NCI-H2171 (cell line): ENCODE results near the gene PITPNB.
A peak's percentile ranks its signal among the peaks of the same experiment; 100 is the strongest.

Source experiments
- DNase-seq: peaks from one replicate; lab custom pipeline; 2025; lab: John Stamatoyannopoulos, UW

The PITPNB gene

DNA sequence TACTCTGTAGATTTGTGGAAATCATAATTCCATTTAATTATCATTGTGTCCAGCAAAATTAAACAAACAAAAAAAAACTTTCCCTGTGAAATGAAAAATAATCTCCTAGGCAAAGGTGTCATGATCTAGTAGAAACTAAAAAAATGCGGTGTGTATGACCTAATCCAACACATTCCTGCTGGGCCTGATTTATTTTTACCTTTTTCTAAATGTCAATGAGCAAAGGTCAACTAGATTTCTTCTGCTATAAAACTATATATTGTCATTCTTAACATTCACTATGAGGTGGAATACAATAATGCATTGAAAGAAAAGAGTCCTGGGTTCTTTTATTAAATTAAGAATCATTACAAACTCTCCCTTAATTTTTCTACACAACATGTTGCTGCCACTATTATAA is 60.4 kb downstream of the PITPNB start:
- no peak for DNase-seq

DNA sequence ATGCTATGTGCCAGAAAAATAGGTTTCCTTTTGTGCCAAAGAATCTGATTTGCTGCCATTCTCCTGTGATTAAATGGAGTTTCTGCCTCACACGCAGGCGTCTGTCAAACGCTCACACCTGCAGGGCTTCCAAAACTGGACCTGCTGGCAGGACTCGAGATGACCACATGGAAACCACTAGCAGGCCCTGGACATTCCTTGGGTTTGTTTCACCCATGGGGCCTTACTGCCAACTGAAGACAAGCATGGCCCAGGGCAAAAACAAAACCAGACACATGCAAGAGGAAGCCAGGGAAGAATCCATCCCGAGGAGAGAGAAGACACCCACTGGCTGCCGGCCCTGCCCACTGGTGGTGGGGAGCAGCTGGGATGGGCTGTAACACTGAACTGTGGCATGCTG is 61.6 kb downstream of the PITPNB start:
- DNase-seq = no peak

DNA sequence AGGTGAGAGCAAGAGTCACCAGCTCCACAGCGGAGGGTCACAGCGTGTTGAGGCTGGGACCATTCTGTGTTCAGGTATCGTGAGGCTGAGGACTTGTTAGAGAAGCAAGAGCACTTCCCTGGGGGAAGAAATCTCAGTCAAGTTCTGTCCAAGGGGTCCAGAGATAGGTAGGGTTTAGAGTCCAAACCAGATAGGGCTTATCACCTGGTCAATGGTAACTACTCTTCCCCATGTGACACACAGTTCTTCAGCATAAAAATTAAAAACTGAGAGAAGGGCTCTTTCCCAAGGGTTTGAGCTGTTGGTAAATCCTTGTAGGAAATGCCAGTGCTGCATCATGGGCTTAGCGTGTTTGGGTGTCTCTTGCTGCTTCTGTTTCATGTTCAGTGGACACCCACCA is 62.7 kb downstream of the PITPNB start:
- DNase-seq = no peak

DNA sequence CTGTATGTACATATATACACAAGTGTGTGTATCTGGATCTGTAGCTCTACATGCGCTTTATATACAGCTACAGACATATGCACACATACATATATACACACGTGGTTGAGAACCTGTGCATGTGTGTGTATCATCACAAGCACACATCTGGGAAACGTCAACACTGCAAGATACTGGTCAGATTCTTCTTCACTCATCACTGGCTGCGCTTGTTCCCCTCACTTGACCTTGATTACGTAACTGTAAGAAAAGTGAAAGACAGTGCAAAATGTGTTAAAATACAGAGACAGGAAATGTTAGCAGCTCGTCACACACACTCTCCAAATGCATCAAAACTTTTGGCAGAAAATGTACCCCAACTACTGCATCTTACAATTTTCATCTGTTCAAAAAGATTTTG is 65.6 kb downstream of the PITPNB start:
- DNase-seq = no peak

DNA sequence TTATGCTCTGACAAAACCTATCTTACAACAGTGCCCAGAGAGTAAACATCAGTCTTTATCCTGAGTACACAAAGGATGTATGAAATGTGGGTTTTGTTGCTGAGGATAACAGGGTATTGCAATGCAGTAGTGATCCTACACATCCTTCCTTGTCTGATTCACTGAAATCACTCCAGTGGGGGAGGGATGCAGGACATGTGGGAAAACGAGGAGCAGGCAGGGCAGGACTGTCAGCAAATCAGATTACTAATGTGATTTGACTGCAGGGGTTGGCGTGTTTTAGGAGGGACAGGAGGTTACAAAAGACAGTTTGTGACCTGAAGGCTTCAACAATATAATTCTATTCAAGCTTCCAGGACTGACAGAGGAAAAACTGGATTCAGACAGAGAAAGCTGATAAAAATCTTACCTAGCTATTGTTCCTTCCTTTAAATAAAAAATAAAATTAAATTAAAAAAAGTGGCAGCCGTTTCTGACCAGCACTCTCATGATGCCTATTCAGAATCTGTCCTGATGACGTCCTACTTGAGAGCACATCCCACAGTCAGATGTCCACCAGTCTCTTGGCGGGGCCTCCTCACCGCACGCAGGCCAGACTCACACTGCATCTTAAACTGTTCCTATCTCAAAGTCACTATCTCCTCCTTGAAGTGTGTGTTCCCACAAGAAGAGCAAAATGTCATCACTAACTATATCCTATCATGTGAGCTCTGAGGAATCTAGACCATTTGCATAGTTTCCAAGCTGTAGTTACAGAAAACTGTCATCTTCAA is 66.9 kb downstream of the PITPNB start:
- DNase-seq = no peak

DNA sequence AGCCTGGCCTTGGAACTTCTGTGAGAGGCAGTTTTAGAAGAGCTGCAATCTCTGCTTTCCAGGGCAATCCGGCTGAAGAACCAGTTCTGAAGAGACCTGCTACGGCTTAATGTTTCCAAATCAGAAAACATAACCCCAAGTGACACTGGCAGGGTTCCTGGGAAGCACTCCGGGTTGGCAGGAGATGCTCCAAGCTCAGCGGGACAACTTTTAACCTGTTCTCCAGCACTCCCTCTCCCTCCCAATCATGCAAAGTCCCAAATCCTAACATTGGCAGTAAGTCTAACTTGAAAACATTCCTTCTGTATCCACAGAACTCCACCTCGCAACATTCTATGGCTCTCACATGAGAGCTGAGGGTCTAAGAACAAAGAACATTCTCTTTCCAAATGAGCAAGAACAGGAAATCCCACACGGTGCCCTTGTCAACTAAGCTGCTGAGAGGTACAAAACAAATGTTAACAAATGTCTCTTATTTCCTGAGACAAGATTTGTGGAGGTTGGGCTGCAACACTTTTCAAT is 69.0 kb downstream of the PITPNB start:
- DNase-seq = no peak

DNA sequence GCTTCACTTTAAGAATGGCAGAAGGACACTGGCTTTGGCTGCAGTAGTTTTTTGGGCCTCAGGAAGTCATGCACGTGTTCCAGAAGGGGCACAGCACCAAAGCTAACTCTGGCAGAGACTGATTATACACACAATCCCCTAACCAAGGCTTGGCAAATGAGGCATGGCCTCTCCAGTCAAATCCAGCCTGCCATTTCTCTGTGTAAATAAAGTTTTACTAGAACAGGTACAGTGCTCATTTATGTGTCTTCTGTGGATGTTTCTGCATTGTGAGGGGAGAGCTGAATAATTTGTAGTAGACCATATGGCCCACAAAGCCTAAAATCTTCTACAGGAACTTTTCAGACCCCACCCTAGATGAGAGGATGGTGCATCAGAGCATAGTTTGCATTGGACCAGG is 71.1 kb downstream of the PITPNB start:
- DNase-seq = no peak

DNA sequence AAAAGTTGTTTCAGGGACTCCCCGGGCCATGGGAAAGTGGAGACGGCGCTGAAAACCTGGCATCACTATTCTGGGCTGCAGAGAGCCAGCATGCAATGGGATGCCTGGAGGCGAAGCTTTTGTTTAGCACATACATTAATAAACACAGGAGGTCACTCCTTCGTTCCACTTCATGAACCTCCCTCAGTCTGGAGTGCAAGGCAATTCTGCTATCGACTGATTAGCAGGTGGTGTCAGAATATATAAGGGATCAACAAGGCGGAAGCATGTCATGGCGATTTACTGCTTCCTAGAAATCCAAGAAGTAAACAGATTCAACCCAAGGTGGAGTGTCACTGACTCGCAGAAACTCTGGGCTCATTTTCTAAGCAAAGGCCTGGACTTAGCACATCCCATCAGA is 72.1 kb downstream of the PITPNB start:
- DNase-seq = no peak

DNA sequence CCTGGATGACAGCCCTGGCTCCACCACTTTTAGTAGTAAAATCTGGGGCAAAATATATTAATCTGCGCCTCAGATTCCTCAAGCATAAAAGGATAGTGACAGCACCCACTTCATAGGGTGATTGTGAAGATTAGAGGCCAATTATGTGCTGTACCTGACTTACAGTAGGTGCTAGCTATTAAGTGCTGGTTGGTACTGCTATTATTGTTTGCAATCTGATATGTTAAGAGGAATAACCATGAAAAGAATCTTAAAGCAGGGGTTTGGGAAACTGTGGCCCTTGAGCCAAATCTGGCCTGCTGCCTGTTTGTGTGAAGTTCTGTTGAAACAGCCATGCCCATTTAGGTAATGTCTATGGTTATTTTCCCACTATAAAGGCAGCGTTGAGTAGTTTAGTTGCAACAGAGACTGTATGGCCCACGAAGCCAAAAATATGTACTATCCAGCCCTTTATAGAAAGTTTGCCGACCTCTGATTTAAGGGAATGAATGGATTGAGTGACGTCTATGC is 72.8 kb downstream of the PITPNB start:
- DNase-seq = no peak

DNA sequence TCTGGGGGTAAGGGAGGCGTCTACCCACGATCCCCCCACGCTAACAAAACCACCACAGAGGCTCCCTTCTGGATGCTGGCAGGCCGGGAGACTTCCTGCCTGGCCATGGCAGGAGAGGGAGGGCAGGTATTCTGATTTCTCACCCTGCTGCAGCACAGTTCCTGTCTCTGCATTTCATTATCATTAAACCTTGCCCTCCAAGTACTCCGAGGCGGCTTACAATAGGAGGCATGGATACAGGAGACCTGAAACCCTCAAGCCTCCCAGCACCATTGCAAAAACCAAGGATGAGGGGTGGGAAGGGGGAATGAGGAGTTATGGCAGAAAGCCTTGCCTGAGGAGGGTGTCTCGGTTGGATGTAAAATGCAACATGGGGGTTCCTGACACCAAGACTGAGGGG is 73.4 kb downstream of the PITPNB start:
- DNase-seq = no peak

DNA sequence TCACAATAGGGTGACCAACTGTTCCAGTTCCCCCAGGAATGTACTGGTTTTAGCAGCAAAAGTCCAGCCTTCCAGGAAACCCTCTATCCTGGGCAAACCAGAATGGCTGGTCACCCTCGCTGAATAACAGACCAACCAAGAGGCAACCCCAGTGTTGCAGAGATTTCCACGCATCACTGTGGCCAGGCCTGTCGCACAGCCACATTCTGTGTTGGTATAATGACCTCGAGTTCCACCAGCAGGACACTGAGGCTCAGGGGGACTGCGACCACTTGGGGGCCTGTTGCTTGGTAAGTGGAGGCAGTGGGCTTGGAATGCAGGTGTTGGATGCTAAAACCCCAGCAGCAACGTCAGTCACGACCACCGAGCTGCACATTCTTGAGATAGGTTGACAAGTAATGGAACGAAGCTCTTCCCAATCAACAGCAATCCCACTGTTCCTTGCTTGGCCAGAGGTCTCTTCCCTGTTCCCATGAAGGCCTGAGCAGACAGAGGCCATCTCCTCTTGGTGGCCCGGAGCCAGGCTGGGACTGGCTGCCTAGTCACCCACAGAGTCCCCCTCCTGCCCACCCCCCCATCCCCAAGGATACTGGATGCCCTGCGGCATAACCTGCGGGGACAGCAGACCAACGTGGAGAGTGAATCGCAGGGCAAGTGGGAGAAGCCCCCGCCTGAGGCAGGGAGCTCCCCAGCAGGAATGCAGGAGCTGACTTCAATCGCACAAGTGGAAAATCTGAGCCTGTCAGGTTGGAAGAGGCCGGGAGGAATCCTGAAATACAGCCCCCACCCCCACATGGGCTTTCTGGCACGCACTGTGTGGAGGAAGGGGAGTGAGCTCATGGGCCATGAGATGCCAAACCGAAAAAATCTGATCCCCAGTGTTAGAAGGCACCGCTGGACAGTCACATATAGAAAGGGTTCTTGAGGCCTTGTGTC is 74.1 kb downstream of the PITPNB start:
- no peak for DNase-seq

DNA sequence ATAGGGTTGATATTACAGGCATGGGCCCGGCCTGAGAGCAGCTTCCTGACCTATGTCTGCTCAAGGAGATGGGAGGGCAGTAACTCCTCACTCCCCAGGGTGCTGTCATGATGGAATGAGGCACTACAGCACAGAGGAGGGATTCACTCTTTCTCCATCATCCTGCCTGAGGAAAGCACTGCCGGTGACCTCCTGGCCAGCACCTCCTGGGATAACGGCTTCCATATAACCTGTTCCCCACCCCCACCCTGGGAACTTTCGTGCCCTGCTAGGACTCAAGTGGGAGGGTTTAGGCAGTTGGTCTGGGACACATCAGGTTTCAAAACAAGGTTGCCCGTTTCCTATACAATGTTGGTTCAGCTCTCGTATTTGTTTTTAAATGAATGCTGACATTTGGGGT is 74.8 kb downstream of the PITPNB start:
- no peak for DNase-seq

DNA sequence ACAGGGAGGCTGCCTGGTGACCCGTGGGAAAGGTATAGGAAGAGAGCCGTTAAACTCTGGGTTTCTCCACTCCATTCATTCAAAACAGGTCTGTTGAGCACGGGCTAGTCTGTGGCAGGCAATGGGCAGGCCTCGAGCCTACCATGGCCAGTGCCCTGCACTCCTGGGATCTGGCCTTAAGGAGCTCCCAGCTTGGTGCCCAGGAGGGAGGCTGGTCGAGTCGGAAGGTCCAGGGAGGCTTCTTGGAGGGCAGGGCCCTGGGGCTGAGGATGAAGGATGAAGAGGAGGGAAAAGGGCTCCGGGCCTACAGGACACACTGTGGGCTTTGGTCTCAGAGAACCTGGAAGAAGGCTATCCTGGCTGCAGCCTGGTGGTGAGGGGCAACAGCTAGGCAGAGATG is 75.6 kb downstream of the PITPNB start:
- DNase-seq = no peak

DNA sequence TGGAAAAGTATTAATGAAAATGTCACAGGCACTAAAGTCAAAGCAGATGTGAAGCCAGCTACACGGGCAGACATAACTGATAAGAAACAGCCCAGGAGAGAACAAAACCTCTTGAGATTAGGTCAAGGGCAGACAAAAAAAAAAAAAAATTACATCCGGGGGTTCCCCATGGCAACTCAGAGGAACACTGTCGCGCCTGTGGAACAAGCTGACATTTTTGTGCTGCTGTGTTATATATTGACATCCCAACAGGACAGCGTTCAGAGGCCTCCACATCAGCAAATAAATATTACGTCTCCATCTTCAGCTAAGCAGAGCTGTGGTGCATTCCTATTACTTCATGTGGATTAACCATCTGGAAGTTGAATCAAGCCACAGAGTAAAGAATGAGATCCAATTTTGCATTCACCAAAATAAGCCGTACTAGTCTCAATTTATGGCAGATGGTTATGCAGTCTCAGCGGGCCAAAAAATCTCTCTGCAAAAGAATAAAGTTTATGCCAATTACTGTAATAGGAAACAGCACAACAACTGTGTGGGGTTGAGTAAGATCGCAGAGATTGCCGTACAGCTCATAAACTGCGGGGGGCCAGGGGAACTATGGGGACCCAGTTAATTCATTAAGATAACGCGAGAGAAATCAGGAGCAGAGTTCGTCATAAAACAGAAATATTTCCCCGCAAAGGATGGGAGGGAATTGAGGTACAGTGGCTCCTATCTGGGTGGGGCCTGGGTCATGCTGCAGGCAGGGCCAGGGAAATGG is 76.2 kb downstream of the PITPNB start:
- DNase-seq = peak; percentile 22

DNA sequence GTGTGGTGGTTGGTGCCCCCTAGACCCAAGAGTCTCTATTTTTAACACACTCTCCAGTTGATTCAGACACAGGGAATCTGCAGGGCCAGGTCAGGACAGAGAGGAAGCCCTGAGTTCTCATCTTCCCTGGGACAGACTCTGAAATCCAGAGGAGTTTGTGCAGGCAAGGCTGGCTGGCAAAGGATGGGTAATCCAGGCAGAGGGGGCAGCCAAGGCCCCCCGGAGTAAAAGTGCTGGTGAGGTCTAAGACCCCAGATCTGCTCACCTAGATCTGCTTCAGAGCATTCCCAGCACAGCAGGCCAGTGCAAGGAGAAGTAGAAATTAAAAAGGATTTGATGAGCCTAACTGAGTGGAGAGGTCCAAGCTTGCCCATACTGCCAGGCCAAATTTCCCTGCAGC is 76.9 kb downstream of the PITPNB start:
- no peak for DNase-seq

DNA sequence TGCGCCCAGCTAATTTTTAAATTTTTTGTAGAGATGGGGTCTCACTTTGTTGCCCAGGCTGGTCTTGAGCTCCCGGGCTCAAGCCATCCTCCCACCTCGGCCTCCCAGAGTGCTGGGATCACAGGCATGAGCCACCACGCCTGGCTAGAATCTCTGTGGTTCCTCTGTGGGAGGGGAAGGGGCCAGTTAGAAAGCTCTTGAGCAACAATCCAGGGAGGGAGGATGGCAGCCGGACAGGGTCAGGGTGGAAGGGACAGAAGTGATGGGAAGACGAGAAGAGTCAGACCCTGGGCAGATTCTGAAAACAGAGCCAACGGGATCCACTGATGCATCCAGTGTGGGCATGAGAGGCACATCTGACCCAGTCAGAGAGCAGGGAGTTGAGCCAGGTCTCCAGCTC is 78.6 kb downstream of the PITPNB start:
- no peak for DNase-seq

DNA sequence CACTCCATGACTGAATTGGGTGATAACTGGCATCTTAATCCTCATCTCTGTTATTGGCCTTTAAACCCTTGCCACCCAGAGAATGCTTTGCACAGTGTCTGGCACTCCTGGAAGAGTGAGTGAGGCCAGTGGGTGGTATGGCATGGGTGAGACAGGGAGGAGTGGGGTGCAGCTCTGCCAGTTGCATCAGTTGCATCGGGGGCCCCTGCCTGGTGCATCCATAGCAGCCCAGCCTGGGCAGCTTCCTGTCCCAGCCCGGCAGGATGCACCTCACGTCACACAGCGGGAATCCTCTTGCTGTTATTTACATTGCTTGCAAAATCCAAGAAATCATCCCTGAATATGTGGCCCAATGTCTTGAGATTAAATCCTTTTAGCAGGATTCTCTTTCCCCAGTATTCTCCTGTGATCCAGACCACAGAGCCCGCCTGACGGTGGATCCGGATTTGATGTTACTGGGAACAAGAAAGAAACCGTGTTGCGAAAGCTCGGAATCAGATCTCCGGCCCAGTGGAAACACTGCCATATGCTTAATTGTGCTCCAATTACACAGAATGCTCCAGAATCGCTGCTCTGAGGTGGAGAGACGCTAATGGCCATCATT is 79.9 kb downstream of the PITPNB start:
- no peak for DNase-seq

DNA sequence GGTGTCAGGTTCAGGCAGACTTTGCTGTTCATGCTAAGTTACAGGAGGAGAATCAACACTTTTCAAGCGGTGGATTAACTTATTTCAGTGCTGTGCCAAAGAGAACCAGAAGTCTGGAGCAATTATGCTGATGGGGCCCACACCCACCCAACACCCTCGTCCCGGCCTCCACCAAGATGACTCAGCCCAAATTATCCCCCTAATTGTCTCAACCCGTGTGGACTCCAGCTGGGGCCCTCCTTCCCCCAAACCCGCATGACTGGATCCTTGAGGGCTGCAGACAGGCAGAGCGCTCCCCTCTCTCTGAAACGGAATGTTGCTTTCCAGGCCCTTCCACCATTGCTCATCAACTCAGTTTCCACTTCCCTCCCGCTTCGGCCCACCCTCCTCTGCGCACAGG is 82.9 kb downstream of the PITPNB start:
- no peak for DNase-seq

DNA sequence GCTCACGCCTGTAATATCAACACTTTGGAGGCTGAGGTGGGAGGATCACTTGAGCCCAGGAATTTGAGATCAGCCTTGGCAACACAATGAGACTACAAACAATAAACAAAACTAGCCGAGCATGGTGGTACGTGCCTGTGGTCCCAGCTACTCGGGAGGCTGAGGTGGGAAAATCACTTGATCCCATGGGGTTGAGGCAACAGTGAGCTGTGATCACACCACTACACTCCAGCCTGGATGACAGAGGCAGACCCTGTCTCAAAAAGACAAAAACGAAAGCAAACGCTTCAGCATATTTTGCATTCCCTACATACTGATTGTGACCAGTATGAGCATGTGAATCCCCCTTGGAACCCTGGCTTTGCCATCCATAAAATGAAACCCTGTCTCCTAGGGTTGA is 83.6 kb downstream of the PITPNB start:
- DNase-seq = no peak

DNA sequence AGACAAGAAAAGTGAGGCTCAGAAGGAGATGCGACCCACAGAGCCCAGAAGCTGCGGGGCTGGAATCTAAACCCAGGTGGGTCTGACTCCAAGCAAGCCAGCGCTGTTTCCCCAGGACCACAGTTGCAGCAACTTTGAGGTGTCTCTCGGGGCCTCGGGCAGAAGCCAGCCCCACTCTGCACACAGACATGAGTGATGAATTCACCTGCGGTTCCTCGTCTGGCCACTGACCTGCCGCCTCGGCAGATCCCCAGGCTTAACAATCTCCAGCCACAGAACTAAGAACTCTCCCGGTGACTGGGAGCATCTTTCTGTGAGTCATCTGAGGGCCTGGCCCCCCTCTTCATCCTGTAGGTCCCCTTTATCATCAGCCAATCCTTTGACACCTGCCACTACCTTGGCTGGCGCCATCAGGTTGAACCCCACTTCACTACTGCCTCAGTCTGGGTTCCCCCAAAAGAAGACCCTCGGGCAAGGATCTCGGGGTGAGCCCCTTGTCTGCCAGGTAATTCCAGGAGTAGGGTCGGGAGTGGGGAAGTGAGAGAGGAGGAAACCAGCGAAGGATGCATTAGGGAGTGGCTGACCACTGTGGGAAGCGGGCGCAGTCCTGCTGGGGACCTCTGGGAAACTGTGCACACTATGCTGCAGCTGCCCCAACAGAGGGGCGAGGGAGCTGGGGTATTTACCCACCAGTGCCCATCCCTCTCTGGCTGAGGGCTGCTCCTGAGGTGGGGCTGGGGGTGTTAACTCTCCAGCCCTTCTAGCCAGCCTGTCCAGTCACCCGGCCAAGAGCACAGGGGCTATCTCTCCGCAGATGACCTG is 84.5 kb downstream of the PITPNB start:
- DNase-seq = no peak

DNA sequence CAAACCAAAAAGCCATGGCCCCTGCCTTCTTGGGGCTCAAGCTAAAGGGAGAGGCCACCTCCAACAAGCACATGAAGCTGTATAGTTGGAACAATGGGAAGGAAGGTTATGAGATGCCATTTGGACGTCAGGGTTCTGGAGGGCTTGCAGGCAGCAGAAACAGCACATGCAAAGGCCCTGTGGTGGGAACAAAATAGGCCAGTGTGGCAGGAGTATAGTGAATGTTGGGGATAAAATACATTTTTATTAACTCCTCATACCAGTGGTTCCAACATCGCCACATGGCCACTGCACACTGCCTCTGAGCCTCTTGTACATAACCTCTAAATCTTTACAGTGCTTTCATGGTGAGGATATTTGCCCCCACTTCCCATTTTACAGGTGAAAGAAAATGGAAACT is 85.3 kb downstream of the PITPNB start:
- DNase-seq = no peak
